MM.1S (cell line): Measurements from ENCODE around the gene UQCR10.

ENCODE experiments used
- CTCF ChIP-seq: fragments of 300-600 bp; sonication (generic); IDR thresholded peaks from 2 replicates; pipeline ENCODE4 v1.5.1; 2016; ENCODE audit warnings: antibody characterized with exemption, low read length, mixed read lengths
- EZH2phosphoT487 ChIP-seq: fragments of 300-600 bp; sonication (generic); IDR thresholded peaks from 2 replicates; pipeline ENCODE4 v1.6.1; 2018; ENCODE audit warnings: antibody characterized with exemption, low read length

DNA sequence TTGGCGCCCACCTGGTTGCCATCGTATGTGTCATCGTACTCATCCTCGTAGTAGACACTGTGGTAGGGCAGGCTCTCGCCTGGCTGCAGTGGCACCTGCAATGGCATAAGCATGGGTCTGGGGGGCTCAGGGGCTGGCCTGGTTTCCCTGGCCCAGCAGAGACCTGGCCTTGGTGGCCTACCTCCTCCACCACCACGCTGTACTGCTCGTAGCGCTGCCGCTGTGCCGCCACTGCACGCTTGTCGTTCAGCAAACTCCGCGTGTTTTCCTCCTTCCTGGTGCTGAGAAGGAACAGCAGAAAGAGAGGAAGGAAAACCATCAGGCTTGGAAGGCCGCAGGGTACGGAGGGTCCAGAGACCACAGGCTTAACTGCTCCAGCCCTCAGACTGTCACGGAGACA is 26.2 kb downstream of the UQCR10 start:
- TF ChIP-seq CTCF (no peak), EZH2phosphoT487 (no peak)
